Activated T-cell treated with anti-CD3 and anti-CD28 coated beads, Interleukin-2, amount 50 U/mL, for 24 hours (primary cell): ENCODE data around the gene CTIF.

Experiments used
- DNase-seq: peaks from one replicate; pipeline ENCODE4 v3.0.0-alpha.2; 2020
- H3K27ac Mint-ChIP-seq: 2 replicates; pipeline ENCODE4 v1.8.0; 2020; ENCODE audit warnings: mild to moderate bottlenecking, mixed read lengths
- H3K27me3 Mint-ChIP-seq: 2 replicates; pipeline ENCODE4 v1.8.0; 2020; ENCODE audit warnings: mixed read lengths
- H3K36me3 Mint-ChIP-seq: 2 replicates; pipeline ENCODE4 v1.8.0; 2020; ENCODE audit warnings: low read depth, mixed read lengths
- H3K4me1 Mint-ChIP-seq: 2 replicates; pipeline ENCODE4 v1.8.0; 2020; ENCODE audit warnings: low read depth, mixed read lengths
- H3K4me3 Mint-ChIP-seq: 2 replicates; pipeline ENCODE4 v1.8.0; 2020; ENCODE audit warnings: mild to moderate bottlenecking, moderate library complexity, mixed read lengths
- H3K9me3 Mint-ChIP-seq: 2 replicates; pipeline ENCODE4 v1.8.0; 2020; ENCODE audit warnings: mixed read lengths

The CTIF gene

GRCh38 chr18:48607056-48607984, 68.5 kb downstream of the CTIF start:
- Mint-ChIP-seq H3K4me1 (no peaks in the 10 kb centered on the region), H3K27ac (no peak overlapping the region), H3K4me3 (no peak overlapping the region), H3K9me3 (no peaks in the 10 kb centered on the region), H3K27me3 (no peaks in the 10 kb centered on the region), H3K36me3 (no peaks in the 10 kb centered on the region)
- no peak for DNase-seq

- Mint-ChIP-seq H3K27me3 (no peaks in the 10 kb centered on the region), H3K27ac (no peak overlapping the region), H3K36me3 (no peaks in the 10 kb centered on the region), H3K9me3 (no peaks in the 10 kb centered on the region), H3K4me1 (no peaks in the 10 kb centered on the region), H3K4me3 (no peak overlapping the region)
- no peak for DNase-seq
Observed at GRCh38 chr18:48608581-48608980, 69.8 kb downstream of the CTIF start.

GRCh38 chr18:48609114-48609513, 70.3 kb downstream of the CTIF start:
- Mint-ChIP-seq H3K27ac (no peak overlapping the region), H3K27me3 (no peaks in the 10 kb centered on the region), H3K4me3 (no peak overlapping the region)

DNA sequence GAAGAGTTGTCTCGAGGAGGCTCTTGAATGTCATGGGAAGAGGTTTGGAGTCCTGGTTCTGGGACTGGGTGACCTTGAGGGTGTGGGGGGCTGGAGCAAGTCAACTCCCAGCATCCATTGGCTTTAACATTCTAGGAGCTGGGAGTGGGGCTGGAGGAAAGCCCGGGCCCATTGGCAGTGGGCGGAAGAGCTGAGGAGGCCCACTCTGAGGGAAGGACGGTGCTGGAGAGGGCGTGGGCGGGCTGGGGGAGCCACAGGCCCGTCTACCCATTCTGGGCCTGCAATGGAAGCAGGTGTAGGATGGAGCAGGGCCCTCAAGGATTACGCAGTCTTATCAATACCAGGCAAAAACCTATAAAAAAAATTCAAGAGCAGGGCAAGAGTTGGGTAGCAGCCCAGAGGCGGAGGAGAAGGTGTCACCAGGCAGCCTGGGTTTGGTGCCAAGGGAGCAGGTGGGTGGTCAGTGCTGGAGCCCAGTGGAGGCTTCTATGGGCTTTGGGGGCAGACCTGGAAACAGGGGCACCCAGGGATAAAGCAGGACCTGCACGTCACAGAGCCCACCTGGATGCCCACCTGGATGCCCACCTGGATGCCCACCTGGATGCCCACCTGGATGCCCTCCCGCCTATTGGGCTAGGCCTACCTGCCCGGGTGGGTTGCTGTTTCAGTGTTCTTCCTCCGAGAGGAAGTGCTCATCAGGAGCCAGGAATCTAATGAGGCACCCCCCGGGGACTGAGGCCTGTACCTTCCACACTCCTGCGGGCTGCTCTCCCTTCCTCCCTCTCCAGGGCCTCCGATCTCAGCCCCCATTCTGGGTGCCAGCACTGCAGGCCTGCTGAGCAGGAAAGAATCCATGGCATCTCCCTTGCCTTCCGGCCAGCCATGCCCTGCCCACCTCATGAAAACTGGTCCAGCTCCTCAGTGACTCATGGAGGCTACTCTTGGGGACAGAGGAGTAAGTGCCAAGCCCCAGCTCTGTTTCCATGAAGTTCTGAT, 71.3 kb downstream of the CTIF start:
- no peak overlapping the region for H3K4me3 Mint-ChIP-seq
- H3K36me3 Mint-ChIP-seq: no peaks in the 10 kb centered on the region
- H3K27ac Mint-ChIP-seq: no peak overlapping the region
- H3K9me3 Mint-ChIP-seq: no peaks in the 10 kb centered on the region
- no peaks in the 10 kb centered on the region for H3K27me3 Mint-ChIP-seq
- DNase-seq: no peak
- no peaks in the 10 kb centered on the region for H3K4me1 Mint-ChIP-seq

More at GRCh38 chr18:48609114-48609513, 70.3 kb downstream of the CTIF start:
- H3K4me1 Mint-ChIP-seq: no peaks in the 10 kb centered on the region
- H3K9me3 Mint-ChIP-seq: no peaks in the 10 kb centered on the region
- no peaks in the 10 kb centered on the region for H3K36me3 Mint-ChIP-seq
- DNase-seq: no peak

DNA sequence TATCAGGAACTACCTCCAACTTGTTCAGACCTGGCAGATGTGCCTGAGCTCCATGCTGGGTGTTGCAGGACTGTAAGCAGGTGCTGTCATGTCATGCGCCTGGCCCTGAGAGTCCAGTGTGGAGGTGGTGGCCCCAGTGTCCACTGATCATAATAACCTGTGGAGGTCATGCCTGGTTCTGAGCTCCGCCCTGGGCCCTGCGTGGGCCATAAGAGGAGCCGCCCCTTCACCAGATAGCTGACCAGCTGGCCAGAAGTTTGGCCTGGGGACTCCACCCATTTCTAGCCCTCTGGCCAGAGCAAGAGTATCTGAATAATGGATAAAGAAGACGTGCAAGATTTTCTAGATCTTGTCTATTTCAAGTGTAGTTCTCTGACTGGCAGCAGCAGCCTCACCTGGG, 72.4 kb downstream of the CTIF start:
- H3K36me3 Mint-ChIP-seq: no peaks in the 10 kb centered on the region
- H3K4me3 Mint-ChIP-seq: no peak overlapping the region
- no peaks in the 10 kb centered on the region for H3K27me3 Mint-ChIP-seq
- H3K27ac Mint-ChIP-seq: no peak overlapping the region
- no peak for DNase-seq
- H3K9me3 Mint-ChIP-seq: no peaks in the 10 kb centered on the region
- H3K4me1 Mint-ChIP-seq: no peaks in the 10 kb centered on the region

DNA sequence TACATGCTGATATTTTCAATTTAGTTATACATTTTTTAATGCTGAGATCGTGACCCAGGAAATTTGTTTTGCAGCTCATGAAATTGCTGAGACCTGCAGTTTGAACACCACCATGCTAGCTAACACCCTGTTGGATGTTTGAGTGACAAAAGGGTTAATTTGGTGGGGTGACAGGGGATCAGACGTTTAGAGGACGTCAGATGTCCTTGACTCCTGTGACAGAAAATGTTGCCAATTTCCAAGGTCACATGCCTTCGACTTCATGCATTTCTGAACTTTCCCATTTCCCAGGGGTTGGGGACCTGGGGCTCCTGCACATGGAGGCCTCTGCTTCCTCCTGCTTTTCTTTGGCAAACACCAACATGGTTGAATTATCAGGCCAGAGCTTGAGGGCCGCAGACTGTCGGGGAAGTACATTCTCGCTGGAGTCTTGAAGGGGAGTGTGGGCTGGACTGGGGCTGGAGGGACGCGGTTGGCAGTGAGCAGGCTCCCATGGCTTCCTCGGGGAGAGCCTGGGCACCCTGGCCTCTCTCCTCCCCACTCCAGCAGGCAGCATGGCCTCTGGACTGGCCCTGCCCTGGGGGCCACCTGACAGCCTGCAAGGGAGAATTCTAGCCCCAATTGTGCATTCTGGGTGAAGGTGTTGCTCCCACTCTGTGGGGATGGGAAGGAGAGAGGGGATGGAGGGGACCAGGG, 73.1 kb downstream of the CTIF start:
- Mint-ChIP-seq H3K4me1 (no peaks in the 10 kb centered on the region), H3K27me3 (no peaks in the 10 kb centered on the region), H3K4me3 (no peak overlapping the region), H3K9me3 (no peaks in the 10 kb centered on the region), H3K36me3 (no peaks in the 10 kb centered on the region), H3K27ac (no peak overlapping the region)
- DNase-seq: no peak

- DNase-seq: no peak
- Mint-ChIP-seq H3K4me3 (no peak overlapping the region), H3K9me3 (no peaks in the 10 kb centered on the region), H3K4me1 (no peaks in the 10 kb centered on the region), H3K27ac (no peak overlapping the region), H3K36me3 (no peaks in the 10 kb centered on the region), H3K27me3 (no peaks in the 10 kb centered on the region)
Observed at GRCh38 chr18:48612511-48612910, 73.7 kb downstream of the CTIF start.

DNA sequence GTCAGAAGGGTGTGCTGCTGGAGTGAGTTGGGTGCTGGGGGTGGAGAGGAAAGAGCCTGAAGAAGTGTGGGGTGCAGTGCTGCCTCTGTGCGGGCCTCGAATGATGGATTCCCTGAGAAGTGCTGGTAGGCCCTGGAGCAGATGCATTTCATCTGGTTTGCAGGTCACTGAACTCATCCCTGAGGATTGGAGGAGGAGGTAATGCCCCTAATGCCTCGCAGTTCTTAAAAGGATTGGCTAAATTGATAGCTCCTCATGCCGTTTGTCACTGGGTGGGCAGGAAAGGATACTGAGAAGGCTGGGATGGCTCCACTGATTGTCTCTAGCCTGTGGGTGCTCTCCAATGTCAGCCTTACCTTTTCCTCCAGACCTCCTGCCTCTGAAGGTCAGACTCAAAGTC, 74.1 kb downstream of the CTIF start:
- Mint-ChIP-seq H3K27me3 (no peaks in the 10 kb centered on the region), H3K27ac (no peak overlapping the region), H3K9me3 (no peaks in the 10 kb centered on the region), H3K4me1 (no peaks in the 10 kb centered on the region), H3K4me3 (no peak overlapping the region), H3K36me3 (no peaks in the 10 kb centered on the region)
- DNase-seq: no peak

DNA sequence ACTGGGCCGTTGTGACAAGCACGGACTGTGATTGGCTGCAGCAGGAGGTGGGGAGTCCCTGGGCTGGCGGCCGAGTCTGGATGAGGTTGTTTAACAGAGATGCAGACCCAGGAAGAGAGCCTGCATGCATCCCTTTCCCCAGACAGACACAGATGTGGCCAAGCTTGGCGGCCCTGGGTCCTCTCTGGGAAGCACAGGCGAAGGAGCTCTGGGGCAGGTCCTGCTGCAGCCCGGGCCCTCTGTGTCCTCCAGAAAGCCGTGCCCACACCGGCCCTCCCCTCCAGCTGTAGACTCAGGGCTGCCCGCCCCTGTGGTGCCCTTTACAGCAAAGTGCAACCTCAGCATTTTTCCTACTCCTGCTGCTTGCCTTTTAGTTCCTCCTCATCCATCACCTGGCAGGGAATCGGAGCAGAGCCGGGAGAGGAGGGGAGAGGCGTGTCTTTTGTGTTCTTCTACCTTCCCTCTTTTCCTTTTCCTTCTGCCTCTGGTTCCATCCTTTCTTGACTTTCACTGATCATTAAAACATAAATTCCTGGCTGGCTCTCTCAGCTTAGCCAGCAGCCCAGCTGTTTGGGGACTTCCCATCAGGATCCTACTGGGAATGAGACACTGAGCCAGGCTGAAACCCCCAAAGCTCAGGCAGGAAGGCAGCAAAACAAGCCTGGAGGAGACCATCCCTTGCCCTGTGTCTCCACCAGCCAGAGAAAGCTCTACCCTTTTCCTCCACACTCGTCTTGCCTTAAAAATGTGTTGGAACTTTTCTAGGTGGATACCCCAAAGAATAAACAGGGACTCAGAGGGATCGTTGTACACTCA, 75.0 kb downstream of the CTIF start:
- no peak overlapping the region for H3K4me3 Mint-ChIP-seq
- H3K36me3 Mint-ChIP-seq: no peaks in the 10 kb centered on the region
- no peaks in the 10 kb centered on the region for H3K4me1 Mint-ChIP-seq
- no peaks in the 10 kb centered on the region for H3K9me3 Mint-ChIP-seq
- DNase-seq: no peak
- H3K27ac Mint-ChIP-seq: no peak overlapping the region
- no peaks in the 10 kb centered on the region for H3K27me3 Mint-ChIP-seq

- no peaks in the 10 kb centered on the region for H3K27me3 Mint-ChIP-seq
- no peaks in the 10 kb centered on the region for H3K36me3 Mint-ChIP-seq
- DNase-seq: no peak
- H3K4me3 Mint-ChIP-seq: no peak overlapping the region
- no peaks in the 10 kb centered on the region for H3K4me1 Mint-ChIP-seq
- no peaks in the 10 kb centered on the region for H3K9me3 Mint-ChIP-seq
- H3K27ac Mint-ChIP-seq: no peak overlapping the region
Observed at GRCh38 chr18:48615566-48616401, 77.0 kb downstream of the CTIF start.

DNA sequence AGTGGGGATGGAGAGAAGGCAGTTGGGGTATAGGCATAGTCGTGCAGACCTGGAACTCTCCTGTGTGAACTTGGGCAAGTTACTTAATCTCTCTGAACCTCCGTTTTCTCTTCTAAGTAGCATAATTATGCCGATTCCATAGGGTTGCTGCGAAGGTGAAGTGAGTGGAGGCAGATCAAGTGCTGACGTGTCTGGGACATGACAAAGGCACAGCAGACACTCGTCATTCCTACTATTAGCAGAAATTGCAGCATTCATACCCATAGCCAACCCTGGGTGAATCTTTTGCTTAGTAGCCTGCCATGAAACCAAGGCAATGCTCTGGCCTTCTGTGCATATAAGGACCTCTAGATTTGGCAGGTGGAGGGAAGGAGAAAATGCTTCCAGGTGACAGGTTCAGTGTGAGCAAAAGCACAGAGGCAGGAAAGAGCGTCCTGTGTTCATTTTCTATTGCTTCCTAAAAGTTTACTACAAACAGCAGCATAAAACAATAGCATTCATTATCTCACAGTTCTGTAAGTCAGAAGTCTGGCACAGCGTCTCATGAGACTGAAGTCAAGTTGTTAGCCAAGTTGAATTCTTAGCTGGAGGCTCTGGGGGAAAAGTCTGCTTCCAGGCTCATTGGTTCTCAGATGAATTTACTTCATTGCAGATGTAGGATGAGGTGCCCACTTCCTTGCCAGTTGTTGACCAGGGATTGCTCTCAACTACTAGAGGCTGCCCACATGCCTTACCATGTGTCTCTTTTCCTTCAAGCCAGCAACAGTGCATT, 77.8 kb downstream of the CTIF start:
- H3K4me1 Mint-ChIP-seq: no peaks in the 10 kb centered on the region
- no peaks in the 10 kb centered on the region for H3K36me3 Mint-ChIP-seq
- no peak for DNase-seq
- H3K27me3 Mint-ChIP-seq: no peaks in the 10 kb centered on the region
- H3K27ac Mint-ChIP-seq: no peak overlapping the region
- no peak overlapping the region for H3K4me3 Mint-ChIP-seq
- no peaks in the 10 kb centered on the region for H3K9me3 Mint-ChIP-seq

DNA sequence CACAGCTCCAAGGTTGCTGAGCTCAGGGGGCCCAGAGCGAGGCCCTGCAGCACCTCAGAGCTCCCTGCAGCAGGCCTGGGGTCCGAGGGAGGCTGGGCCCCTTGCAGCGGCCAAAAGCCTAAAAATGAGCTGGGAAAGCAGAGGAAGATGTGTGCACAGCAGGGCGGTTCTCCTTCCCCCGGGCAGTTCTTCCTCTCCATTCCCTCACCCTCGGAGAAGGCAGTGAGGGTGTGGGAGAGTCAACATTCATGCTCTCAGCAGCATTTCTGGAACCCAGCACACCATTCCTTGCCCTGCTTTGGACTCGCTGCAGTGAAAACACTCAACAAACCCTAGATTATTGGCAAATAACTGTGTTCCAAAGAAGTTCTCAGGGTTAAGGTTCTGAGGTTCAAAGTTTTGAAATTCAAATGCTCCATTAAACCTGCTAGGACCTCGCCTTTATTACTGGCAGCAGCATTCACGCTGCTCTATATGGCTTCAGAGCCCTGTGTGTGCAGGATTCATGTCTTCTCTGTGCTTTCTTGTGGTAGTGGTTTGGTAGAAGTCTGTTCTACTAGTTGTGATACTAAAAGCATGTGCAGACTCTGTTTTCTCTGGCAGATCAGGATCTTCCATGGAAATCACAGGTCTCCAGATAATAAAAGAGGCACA, 79.1 kb downstream of the CTIF start:
- Mint-ChIP-seq H3K4me3 (no peak overlapping the region), H3K27me3 (no peaks in the 10 kb centered on the region), H3K9me3 (no peaks in the 10 kb centered on the region), H3K36me3 (no peaks in the 10 kb centered on the region), H3K4me1 (no peaks in the 10 kb centered on the region), H3K27ac (no peak overlapping the region)
- no peak for DNase-seq
